Measurements from ENCODE around the gene VPS35L. TPM values are rescaled to one million over a fixed set of nuclear protein-coding genes. Genes with fewer than 3 reads are reported as not detected.

The VPS35L gene
- total RNA-seq, 4 donors from 2014 or later: 29.2 to 55.8 (median 44.9) TPM

GRCh38 chr16:19685176-19685575, 129.7 kb downstream of the VPS35L start:
- TF ChIP-seq, protein P1, sequence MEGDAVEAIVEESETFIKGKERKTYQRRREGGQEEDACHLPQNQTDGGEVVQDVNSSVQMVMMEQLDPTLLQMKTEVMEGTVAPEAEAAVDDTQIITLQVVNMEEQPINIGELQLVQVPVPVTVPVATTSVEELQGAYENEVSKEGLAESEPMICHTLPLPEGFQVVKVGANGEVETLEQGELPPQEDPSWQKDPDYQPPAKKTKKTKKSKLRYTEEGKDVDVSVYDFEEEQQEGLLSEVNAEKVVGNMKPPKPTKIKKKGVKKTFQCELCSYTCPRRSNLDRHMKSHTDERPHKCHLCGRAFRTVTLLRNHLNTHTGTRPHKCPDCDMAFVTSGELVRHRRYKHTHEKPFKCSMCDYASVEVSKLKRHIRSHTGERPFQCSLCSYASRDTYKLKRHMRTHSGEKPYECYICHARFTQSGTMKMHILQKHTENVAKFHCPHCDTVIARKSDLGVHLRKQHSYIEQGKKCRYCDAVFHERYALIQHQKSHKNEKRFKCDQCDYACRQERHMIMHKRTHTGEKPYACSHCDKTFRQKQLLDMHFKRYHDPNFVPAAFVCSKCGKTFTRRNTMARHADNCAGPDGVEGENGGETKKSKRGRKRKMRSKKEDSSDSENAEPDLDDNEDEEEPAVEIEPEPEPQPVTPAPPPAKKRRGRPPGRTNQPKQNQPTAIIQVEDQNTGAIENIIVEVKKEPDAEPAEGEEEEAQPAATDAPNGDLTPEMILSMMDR (IDR thresholded peaks at IDR 0.05; ENCODE audit: low read depth): no peak

- TF ChIP-seq, protein P1 (IDR thresholded peaks at IDR 0.05; ENCODE audit: low read depth): no peak
Observed at GRCh38 chr16:19687279-19687678, 131.8 kb downstream of the VPS35L start.

DNA sequence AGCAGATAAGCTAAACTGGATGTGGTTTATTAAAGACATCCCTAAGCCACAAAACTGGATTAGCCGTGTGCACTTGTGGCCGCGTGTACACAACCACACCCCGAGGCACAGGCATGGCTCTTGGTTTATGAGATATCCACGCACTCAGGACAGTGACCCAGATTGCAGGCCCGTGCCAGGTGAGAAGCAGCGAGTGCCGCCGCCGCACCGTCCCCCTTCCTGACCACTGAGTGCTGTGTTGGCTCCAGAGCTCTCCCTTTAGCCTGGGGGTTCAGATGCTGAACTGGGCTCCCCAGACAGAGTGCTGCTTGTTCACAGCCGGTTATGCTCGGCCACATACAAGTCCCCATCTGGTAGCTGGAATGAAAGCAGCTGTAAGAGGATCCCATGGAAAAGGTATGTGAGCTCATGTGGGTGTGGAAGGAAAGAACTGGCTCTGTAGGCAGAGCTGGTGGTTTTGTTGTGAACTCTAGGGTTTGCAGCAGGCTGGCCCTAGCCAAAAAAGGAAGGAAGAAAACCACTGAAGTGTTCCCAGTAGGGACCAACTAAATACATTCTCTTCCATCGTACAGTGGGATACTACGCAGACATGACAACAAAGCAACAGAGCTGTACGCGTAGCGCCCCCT, 133.0 kb downstream of the VPS35L start:
- TF ChIP-seq, protein P1 (IDR thresholded peaks at IDR 0.05; ENCODE audit: low read depth): no peak

- TF ChIP-seq, protein P1 (IDR thresholded peaks at IDR 0.05; ENCODE audit: low read depth): no peak
Observed at GRCh38 chr16:19689342-19689741, 133.8 kb downstream of the VPS35L start.

DNA sequence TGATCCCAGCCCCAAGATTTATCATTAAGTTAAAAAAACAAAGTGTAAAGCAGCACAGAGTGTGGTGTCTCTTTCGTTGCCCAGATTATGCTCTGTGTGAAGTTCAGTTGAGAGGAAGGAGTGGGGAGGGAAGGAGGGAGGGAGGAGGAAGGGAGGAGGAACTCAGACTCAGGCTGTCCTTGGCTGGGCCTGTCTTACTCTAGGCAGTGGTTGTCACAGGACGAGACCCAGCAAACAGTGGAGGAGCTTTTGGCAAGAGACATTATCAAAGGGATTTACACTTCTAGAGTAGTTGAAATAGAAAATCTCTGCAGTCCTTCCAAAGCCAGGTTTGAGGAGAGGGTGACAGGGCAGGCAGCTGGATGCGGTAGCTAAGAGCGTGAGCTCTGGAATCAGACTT, 134.7 kb downstream of the VPS35L start:
- TF ChIP-seq, protein P1 (IDR thresholded peaks at IDR 0.05; ENCODE audit: low read depth): no peak

DNA sequence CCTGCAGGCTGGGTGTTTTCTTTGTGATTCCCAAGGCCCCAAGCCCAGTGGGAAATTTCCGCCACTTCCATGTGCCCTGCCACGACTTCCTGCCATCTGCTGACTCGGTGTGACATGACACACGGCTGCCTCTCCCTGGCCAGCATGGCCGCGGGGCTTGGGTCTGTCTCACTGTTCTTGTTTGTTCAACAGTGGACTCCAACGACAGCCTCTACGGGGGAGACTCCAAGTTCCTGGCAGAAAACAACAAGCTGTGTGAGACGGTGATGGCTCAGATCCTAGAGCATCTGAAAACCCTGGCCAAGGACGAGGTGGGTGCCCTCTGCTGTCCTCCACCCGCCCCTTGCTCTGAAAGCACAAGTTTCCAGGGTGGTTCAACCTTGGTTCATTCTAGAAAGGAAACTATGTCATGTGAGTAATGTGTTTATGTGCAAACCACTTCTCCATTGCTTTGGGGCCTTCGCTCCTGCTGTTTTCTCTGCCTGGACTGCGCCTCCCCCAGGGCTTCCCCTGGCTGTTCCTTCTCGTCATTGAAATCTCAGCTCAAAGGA, 135.7 kb downstream of the VPS35L start:
- TF ChIP-seq, protein P1 (IDR thresholded peaks at IDR 0.05; ENCODE audit: low read depth): no peak

DNA sequence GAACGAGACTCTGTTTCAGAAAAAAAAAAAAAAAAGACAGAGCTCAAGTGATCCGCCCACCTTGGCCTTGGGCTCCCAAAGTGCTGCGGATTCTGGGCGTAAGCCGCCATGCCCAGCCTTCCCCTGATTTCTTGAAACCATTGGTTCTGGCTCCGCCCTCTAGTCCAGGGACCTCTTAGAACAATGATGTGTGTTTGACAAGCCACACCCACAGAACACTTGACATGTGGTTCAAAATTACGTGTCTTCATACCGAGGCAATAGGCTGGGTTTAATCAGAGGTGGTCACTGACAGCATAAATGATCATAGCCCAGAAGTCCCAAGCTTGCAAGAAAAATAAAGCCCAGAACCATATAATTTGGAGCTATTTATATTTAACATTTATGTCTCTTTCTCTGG, 139.5 kb downstream of the VPS35L start:
- TF ChIP-seq, protein P1 (IDR thresholded peaks at IDR 0.05; ENCODE audit: low read depth): no peak
